Measurements from ENCODE around the gene APLP2.

The APLP2 gene

GRCh38 chr11:130121445-130121978 lies 51.8 kb downstream of the APLP2 start:
- DNase-seq: no peak

- no peak for DNase-seq
These were observed 52.5 kb downstream of the APLP2 start for GRCh38 chr11:130122141-130122575.

GRCh38 chr11:130123414-130124040 lies 53.8 kb downstream of the APLP2 start:
- DNase-seq: no peak

GRCh38 chr11:130124096-130124495 lies 54.4 kb downstream of the APLP2 start:
- DNase-seq: no peak

- DNase-seq: no peak
These were observed 55.9 kb downstream of the APLP2 start for GRCh38 chr11:130125638-130126037.

GRCh38 chr11:130126516-130126915 lies 56.8 kb downstream of the APLP2 start:
- no peak for DNase-seq

GRCh38 chr11:130127509-130127908 lies 57.8 kb downstream of the APLP2 start:
- no peak for DNase-seq

GRCh38 chr11:130128626-130129025 lies 58.9 kb downstream of the APLP2 start:
- no peak for DNase-seq

GRCh38 chr11:130129922-130130321 lies 60.2 kb downstream of the APLP2 start:
- no peak for DNase-seq

GRCh38 chr11:130131961-130132850 lies 62.5 kb downstream of the APLP2 start:
- DNase-seq: peak; percentile 32

GRCh38 chr11:130133716-130134115 lies 64.0 kb downstream of the APLP2 start:
- DNase-seq: no peak

GRCh38 chr11:130136107-130136506 lies 66.4 kb downstream of the APLP2 start:
- no peak for DNase-seq

- no peak for DNase-seq
These were observed 68.3 kb downstream of the APLP2 start for GRCh38 chr11:130137999-130138398.

GRCh38 chr11:130139401-130139800 lies 69.7 kb downstream of the APLP2 start:
- no peak for DNase-seq

GRCh38 chr11:130141561-130142341 lies 72.1 kb downstream of the APLP2 start:
- DNase-seq: no peak

GRCh38 chr11:130144141-130144540 lies 74.4 kb downstream of the APLP2 start:
- DNase-seq: no peak

GRCh38 chr11:130144861-130145281 lies 75.2 kb downstream of the APLP2 start:
- DNase-seq: no peak

- no peak for DNase-seq
These were observed 75.7 kb downstream of the APLP2 start for GRCh38 chr11:130145311-130145812.

- no peak for DNase-seq
These were observed 76.5 kb downstream of the APLP2 start for GRCh38 chr11:130145975-130146776.

- DNase-seq: peak; percentile 76
These were observed 77.1 kb downstream of the APLP2 start for GRCh38 chr11:130146796-130147195.

GRCh38 chr11:130148796-130149326 lies 79.2 kb downstream of the APLP2 start:
- no peak for DNase-seq

- no peak for DNase-seq
These were observed 81.1 kb downstream of the APLP2 start for GRCh38 chr11:130150790-130151189.

Measured in GDM1 (cell line).